ENCODE data around the gene SCUBE2.
A peak's percentile ranks its signal among the peaks of the same experiment; 100 is the strongest.
"Not testable (repeated sequence)": the region's sequence is repeated elsewhere in the genome, so short reads cannot be mapped to it uniquely, and the experiment has no call there.

SCUBE2 gene

GRCh38 chr11:9004183-9004926 is 87.0 kb downstream of the SCUBE2 start:
- DNase-seq (ENCODE audit: low read depth): peak; percentile 15

GRCh38 chr11:9003573-9004182 is 87.7 kb downstream of the SCUBE2 start, which contains the start of gene NRIP3:
Gene NRIP3, minus strand, starts transcription at chr11:9004001. Its CDS starts 66 bp downstream, at chr11:9003935.
- peak; percentile 73 for DNase-seq (ENCODE audit: low read depth)

- no peak for DNase-seq (ENCODE audit: low read depth)
These were observed 88.4 kb downstream of the SCUBE2 start for GRCh38 chr11:9002920-9003572.

- DNase-seq (ENCODE audit: low read depth): no peak
These were observed 89.7 kb downstream of the SCUBE2 start for GRCh38 chr11:9001736-9002135.

GRCh38 chr11:8998017-8998416 is 93.4 kb downstream of the SCUBE2 start:
- no peak for DNase-seq (ENCODE audit: low read depth)

- DNase-seq (ENCODE audit: low read depth): no peak
These were observed 93.9 kb downstream of the SCUBE2 start for GRCh38 chr11:8997451-8997850.

GRCh38 chr11:8989453-8989852 is 101.9 kb downstream of the SCUBE2 start:
- DNase-seq (ENCODE audit: low read depth): no peak

GRCh38 chr11:8988329-8989234 is 102.8 kb downstream of the SCUBE2 start:
- DNase-seq (ENCODE audit: low read depth): no peak

- no peak for DNase-seq (ENCODE audit: low read depth)
These were observed 104.0 kb downstream of the SCUBE2 start for GRCh38 chr11:8987446-8987845.

GRCh38 chr11:8986772-8987171 is 104.6 kb downstream of the SCUBE2 start:
- DNase-seq (ENCODE audit: low read depth): not testable (repeated sequence)

- no peak for DNase-seq (ENCODE audit: low read depth)
These were observed 105.9 kb downstream of the SCUBE2 start for GRCh38 chr11:8985462-8985861.

- no peak for DNase-seq (ENCODE audit: low read depth)
These were observed 107.8 kb downstream of the SCUBE2 start for GRCh38 chr11:8983552-8983951.

- DNase-seq (ENCODE audit: low read depth): no peak
These were observed 110.9 kb downstream of the SCUBE2 start for GRCh38 chr11:8980485-8980884.

GRCh38 chr11:8979365-8979764 is 112.0 kb downstream of the SCUBE2 start:
- DNase-seq (ENCODE audit: low read depth): not testable (repeated sequence)

GRCh38 chr11:8973121-8973520 is 118.3 kb downstream of the SCUBE2 start:
- no peak for DNase-seq (ENCODE audit: low read depth)

GRCh38 chr11:8971924-8972316 is 119.5 kb downstream of the SCUBE2 start:
- DNase-seq (ENCODE audit: low read depth): no peak

GRCh38 chr11:8971196-8971923 is 120.0 kb downstream of the SCUBE2 start:
- DNase-seq (ENCODE audit: low read depth): no peak

All from activated T-cell treated with anti-CD3 and anti-CD28 coated beads for 1 hour (primary cell).